HCT116 (cell line): ENCODE measurements around the gene CC2D1B.

Source experiments
- ATF3 ChIP-seq: IDR thresholded peaks from 2 replicates; pipeline ENCODE4 v1.6.1; 2012
- CEBPB ChIP-seq: IDR thresholded peaks from 2 replicates; pipeline ENCODE4 v1.6.1; 2012; ENCODE audit warnings: low read depth
- CTCF ChIP-seq, 3 experiments: fragments of 200-600 bp in 1 of 3; sonication (generic) in 1 of 3; IDR thresholded peaks in 2 of 3; conservative IDR thresholded peaks in 1 of 3; 2 replicates each; pipeline ENCODE4 v1.5.1; 2012 to 2017; ENCODE audit warnings: low read depth in 2 of 3, low read length in 2 of 3, antibody characterized with exemption in 1 of 3, borderline replicate concordance in 1 of 3, control low read depth in 1 of 3, mild to moderate bottlenecking in 1 of 3, mixed read lengths in 1 of 3, mixed run types in 1 of 3, moderate library complexity in 1 of 3; ENCODE audit not compliant: insufficient read depth in 1 of 3
- EZH2 ChIP-seq: fragments of 200-600 bp; sonication (generic); IDR thresholded peaks from 2 replicates; pipeline ENCODE4 v1.6.1; 2017; ENCODE audit warnings: antibody characterized with exemption, mixed run types
- JUND ChIP-seq: IDR thresholded peaks from 2 replicates; pipeline ENCODE4 v1.6.1; 2012
- RAD21 ChIP-seq: IDR thresholded peaks from 2 replicates; pipeline ENCODE4 v1.6.1; 2012; ENCODE audit warnings: low read depth, mild to moderate bottlenecking
- SIN3A ChIP-seq: IDR thresholded peaks from 2 replicates; pipeline ENCODE4 v1.6.1; 2012; ENCODE audit warnings: low read depth
- SP1 ChIP-seq: IDR thresholded peaks from 2 replicates; pipeline ENCODE4 v1.6.1; 2012; ENCODE audit warnings: low read depth

GRCh38 chr1:52321061-52321460 lies 44.9 kb downstream of the CC2D1B start:
- TF ChIP-seq JUND (no peak), EZH2 (no peak), CEBPB (no peak), SIN3A (no peak), CTCF (IDR thresholded peaks at IDR 0.05 in 2 of 3, conservative IDR thresholded peaks at IDR 0.05 in 1 of 3; ENCODE audit: borderline replicate concordance in 1 of 3, insufficient read depth in 1 of 3, low read depth in 2 of 3, low read length in 2 of 3) (no peak), SP1 (no peak), ATF3 (no peak), RAD21 (no peak)
